ENCODE results near the gene CHST1.

The CHST1 gene

GRCh38 chr11:45655347-45655756 lies 10.1 kb downstream of the CHST1 start:
- peak; percentile 96 for TF ChIP-seq CTCF (IDR thresholded peaks at IDR 0.05)

- no peak for TF ChIP-seq CTCF (IDR thresholded peaks at IDR 0.05)
Observed at GRCh38 chr11:45655012-45655283, 10.5 kb downstream of the CHST1 start.

- TF ChIP-seq CTCF (IDR thresholded peaks at IDR 0.05), result no peak
Observed at GRCh38 chr11:45654231-45655011, 11.0 kb downstream of the CHST1 start.

- no peak for TF ChIP-seq CTCF (IDR thresholded peaks at IDR 0.05)
Observed at GRCh38 chr11:45653277-45653676, 12.1 kb downstream of the CHST1 start.

- TF ChIP-seq CTCF (IDR thresholded peaks at IDR 0.05), result no peak
Observed at GRCh38 chr11:45652781-45653180, 12.6 kb downstream of the CHST1 start.

- TF ChIP-seq CTCF (IDR thresholded peaks at IDR 0.05), result no peak
Observed at GRCh38 chr11:45651841-45652749, 13.3 kb downstream of the CHST1 start.

- no peak for TF ChIP-seq CTCF (IDR thresholded peaks at IDR 0.05)
Observed at GRCh38 chr11:45651156-45651555, 14.3 kb downstream of the CHST1 start.
